Measurements from ENCODE around the gene MCRS1. TPM values are rescaled to one million over a fixed set of nuclear protein-coding genes. Genes with fewer than 3 reads are reported as not detected.
A peak's percentile ranks its signal among the peaks of the same experiment; 100 is the strongest.

Gene MCRS1
- total and polyA plus RNA-seq, 4 donors, result 35.6 to 55.8 (median 49.0) TPM

DNA sequence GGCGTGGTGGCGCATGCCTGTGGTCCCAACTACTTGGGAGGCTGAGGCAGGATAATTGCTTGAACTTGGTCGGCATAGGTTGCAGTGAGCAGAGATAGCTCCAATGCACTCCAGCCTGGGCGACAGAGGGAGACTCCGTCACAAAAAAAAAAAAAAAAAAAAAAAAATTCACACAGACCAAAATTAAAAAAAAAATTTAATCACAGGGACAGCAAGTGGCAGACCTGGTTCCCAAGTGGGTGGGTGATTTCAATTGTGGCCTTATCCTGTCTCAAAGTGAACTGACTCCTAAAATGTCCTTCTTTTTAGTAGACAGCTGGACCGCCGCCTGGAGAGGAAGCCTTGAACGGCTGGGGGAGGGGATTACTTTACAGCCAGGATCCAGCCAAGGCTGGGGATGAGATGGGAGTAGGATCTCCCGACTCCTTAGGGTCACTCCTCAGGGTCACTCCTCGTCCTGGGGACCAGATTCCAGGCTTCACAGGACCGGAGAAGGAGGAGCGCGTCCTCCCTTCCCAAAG is 30.7 kb downstream of the MCRS1 start:
- H3K9ac ChIP-seq (ENCODE audit: insufficient read depth in 1 of 2, low read length in 2 of 2), result no peak overlapping the region
- ATAC-seq (ENCODE audit: insufficient read depth, low FRiP score), result no peak
- 16 to 17% methylated on average over 13 of the region's 13 CpGs for WGBS, 2 donors

DNA sequence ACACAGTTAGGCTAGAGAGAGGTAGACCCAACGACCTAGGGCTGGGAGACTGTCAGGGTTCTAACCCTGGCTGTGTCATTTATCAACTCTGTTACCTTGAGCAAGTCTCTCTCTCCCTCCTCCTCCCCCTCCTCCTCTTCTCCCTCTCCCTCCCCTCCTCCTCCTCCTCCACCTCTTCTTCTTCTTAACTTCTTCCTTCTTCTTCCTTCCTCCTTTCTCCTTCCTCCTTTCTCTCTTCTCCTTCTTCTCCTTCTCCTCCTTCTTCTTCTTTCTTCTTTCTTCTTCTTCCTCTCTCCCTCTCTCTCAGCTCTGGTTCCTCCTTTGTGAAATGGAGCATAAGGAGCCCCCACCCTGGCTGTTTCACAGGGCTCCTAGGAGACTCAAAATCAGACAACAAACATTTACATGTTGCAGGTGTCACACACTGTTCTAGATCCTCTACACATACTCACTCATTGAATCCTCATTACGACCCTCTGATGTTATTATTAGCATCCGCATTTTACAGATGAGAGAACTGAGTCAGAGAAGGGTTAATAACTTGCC is 31.3 kb downstream of the MCRS1 start:
- Histone ChIP-seq H3K9me3 (ENCODE audit: control insufficient read depth in 4 of 4, insufficient read depth in 3 of 4, low read length in 3 of 4) (no peaks in the 10 kb centered on the region), H3K27me3 (ENCODE audit: control insufficient read depth in 3 of 3, insufficient read depth in 3 of 3, low read length in 2 of 3) (peaks cover 0 to 52% (median 32%) of the 10 kb centered on the region in 3 donors), H3K4me3 (no peak overlapping the region), H3K27ac (ENCODE audit: low read depth in 1 of 2, low read length in 1 of 2) (no peak overlapping the region), H3K9ac (ENCODE audit: insufficient read depth in 1 of 2, low read length in 2 of 2) (no peak overlapping the region), H3K36me3 (ENCODE audit: control insufficient read depth in 4 of 4, insufficient read depth in 4 of 4, low read length in 4 of 4) (no peaks in the 10 kb centered on the region), H3K4me1 (ENCODE audit: control insufficient read depth in 5 of 5, insufficient read depth in 5 of 5, low read length in 5 of 5) (peaks cover 0 to 22% (median 2%) of the 10 kb centered on the region in 5 donors)
- peak in 1 of 3 donors; percentile 2 for DNase-seq
- no peak for TF ChIP-seq CTCF (IDR thresholded peaks at IDR 0.05; ENCODE audit: control extremely low read depth, extremely low read depth)
- no peak for ATAC-seq (ENCODE audit: insufficient read depth, low FRiP score)
- WGBS, 2 donors, result 43 to 48% methylated on average over 3 of the region's 3 CpGs

More for the DNA sequence above, 30.7 kb downstream of the MCRS1 start:
- TF ChIP-seq CTCF (IDR thresholded peaks at IDR 0.05; ENCODE audit: control extremely low read depth, extremely low read depth), result no peak
- Histone ChIP-seq H3K9me3 (ENCODE audit: control insufficient read depth in 4 of 4, insufficient read depth in 3 of 4, low read length in 3 of 4) (no peaks in the 10 kb centered on the region), H3K4me3 (no peak overlapping the region), H3K36me3 (ENCODE audit: control insufficient read depth in 4 of 4, insufficient read depth in 4 of 4, low read length in 4 of 4) (no peaks in the 10 kb centered on the region), H3K27ac (ENCODE audit: low read depth in 1 of 2, low read length in 1 of 2) (no peak overlapping the region), H3K27me3 (ENCODE audit: control insufficient read depth in 3 of 3, insufficient read depth in 3 of 3, low read length in 2 of 3) (peaks cover 0 to 52% (median 34%) of the 10 kb centered on the region in 3 donors), H3K4me1 (ENCODE audit: control insufficient read depth in 5 of 5, insufficient read depth in 5 of 5, low read length in 5 of 5) (peaks cover 0 to 22% (median 2%) of the 10 kb centered on the region in 5 donors)
- DNase-seq, result peak; percentile 20 to 45 (median 37)

DNA sequence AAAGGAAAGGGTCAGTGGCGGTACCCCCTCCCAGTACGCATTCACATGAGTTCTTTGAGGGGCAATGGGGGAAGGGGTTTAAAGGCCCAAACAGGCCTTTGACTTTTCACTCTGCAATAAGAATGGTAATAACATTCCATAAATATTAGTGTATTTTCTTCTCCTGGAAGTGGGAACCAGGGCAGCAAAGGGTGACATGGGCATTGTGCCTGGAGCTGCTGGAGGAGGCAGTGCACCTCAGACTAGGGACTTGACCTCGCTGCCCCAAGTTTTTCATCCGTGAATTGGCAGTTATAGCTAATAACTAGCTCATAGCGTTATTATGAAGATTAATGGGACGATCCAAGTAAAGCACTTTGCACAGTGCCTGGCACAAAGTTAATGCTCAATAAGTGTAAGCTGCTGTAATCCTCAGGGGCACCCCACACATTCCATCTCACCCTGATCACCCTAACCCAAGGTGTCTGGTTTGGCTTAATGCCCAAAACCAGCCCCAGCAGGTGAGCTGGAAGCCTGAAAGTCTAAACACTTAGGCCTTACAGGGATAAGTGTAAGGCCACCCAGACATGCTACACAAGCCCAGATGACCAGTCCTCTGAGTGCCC is 31.9 kb downstream of the MCRS1 start:
- peaks cover 0 to 22% (median 2%) of the 10 kb centered on the region in 5 donors for H3K4me1 ChIP-seq (ENCODE audit: control insufficient read depth in 5 of 5, insufficient read depth in 5 of 5, low read length in 5 of 5)
- H3K9me3 ChIP-seq (ENCODE audit: control insufficient read depth in 4 of 4, insufficient read depth in 3 of 4, low read length in 3 of 4), result no peaks in the 10 kb centered on the region
- peaks cover 0 to 52% (median 32%) of the 10 kb centered on the region in 3 donors for H3K27me3 ChIP-seq (ENCODE audit: control insufficient read depth in 3 of 3, insufficient read depth in 3 of 3, low read length in 2 of 3)
- WGBS, 2 donors, result 87 to 95% methylated on average over 6 of the region's 6 CpGs
- H3K4me3 ChIP-seq, result no peak overlapping the region
- TF ChIP-seq CTCF (IDR thresholded peaks at IDR 0.05; ENCODE audit: control extremely low read depth, extremely low read depth), result no peak
- H3K36me3 ChIP-seq (ENCODE audit: control insufficient read depth in 4 of 4, insufficient read depth in 4 of 4, low read length in 4 of 4), result no peaks in the 10 kb centered on the region
- no peak overlapping the region for H3K27ac ChIP-seq (ENCODE audit: low read depth in 1 of 2, low read length in 1 of 2)
- ATAC-seq (ENCODE audit: insufficient read depth, low FRiP score) (no peak), DNase-seq (no peak)
- H3K9ac ChIP-seq (ENCODE audit: insufficient read depth in 1 of 2, low read length in 2 of 2), result no peak overlapping the region

Measured in lung (tissue), 12 donors.